Astrocyte of the hippocampus (primary cell): ENCODE data around the gene LTC4S.
"Not testable (repeated sequence)": the region's sequence is repeated elsewhere in the genome, so short reads cannot be mapped to it uniquely, and the experiment has no call there.

Experiments used
- DNase-seq: peaks from one replicate; pipeline ENCODE4 v3.0.0; 2011; ENCODE audit warnings: low read depth, low spot score

LTC4S gene

GRCh38 chr5:179825655-179826182 lies 31.9 kb downstream of the LTC4S start:
- DNase-seq = no peak

DNA sequence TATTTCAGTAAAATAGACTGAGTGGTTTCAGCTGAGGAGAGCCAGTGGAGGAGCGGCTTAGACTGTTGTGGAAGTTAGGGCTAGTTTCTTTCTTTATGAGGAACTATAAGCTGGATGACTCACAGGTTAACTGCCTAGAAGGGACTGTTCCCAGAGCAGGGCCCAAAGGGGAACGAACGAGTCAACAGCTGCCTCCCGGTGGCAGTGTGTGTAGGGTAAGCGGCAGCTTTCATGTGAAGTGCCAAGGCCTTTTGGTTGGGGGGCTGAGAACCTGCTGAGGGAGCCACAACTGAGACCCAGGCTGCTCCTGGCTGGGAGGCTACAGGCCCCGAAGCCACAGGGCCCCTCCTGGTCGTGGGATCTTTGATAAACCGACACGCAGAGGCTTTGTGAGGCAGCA lies 33.9 kb downstream of the LTC4S start:
- DNase-seq = peak; percentile 67

GRCh38 chr5:179828756-179829421 lies 35.1 kb downstream of the LTC4S start:
- DNase-seq = no peak

DNA sequence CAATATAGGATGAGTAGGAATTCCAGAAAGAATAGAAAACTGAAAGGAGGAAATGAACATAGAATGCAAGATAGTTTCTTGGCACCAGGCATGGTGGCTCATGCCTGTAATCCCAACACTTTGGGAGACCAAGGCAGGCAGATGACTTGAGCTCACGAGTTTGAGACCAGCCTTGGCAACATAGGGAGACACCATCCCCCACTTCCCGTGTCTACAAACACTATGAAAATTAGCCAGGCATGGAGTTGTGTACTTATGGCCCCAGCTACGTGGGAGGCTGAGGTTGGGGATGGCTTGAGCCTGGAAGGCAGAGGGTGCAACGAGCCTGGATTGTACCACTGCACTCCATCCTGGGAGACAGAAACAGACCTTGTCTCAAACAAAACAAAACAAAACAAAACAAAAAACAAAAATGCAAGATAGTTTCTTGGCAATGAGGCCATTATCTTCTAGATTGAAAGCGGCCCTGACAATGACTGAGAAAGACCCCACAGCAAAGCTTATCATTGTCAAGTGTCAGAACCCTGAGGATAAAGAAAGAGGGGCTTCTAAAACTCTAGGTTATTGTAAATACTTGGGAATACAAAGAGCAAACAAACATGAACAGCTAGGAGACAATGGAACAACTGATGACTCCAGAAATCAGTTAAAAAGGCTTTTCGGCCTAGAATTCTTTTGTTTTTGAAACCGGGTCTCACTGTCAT lies 36.1 kb downstream of the LTC4S start:
- DNase-seq = no peak

DNA sequence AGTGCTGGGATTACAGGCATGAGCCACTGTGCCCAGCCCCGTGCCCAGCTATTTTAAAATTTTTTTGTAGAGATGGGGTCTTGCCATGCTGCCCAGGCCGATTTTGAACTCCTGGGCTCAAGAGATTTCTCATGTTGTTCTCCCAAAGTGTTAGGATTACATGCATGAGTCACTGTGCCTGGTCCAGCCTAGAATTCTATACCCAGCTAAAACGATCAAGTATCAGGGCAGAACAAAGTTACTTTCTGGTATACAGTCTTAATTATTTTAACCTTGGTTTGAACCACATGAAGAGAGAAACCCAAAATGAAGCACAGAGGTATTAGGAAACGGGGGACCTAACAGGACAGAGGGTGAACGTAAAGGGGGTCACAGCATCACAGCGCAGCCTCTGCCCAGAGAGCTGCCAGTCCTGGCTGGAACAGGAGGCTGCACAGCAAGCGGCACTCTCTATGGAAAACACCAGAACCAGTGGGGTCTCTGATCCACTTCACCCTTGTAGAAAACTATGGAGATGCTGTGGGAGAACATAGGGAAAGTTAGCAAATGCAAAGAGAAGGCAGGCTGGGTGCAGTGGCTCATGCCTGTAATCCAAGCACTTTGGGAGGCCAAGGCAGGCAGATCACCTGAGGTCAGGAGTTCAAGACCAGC lies 37.2 kb downstream of the LTC4S start:
- DNase-seq = no peak

DNA sequence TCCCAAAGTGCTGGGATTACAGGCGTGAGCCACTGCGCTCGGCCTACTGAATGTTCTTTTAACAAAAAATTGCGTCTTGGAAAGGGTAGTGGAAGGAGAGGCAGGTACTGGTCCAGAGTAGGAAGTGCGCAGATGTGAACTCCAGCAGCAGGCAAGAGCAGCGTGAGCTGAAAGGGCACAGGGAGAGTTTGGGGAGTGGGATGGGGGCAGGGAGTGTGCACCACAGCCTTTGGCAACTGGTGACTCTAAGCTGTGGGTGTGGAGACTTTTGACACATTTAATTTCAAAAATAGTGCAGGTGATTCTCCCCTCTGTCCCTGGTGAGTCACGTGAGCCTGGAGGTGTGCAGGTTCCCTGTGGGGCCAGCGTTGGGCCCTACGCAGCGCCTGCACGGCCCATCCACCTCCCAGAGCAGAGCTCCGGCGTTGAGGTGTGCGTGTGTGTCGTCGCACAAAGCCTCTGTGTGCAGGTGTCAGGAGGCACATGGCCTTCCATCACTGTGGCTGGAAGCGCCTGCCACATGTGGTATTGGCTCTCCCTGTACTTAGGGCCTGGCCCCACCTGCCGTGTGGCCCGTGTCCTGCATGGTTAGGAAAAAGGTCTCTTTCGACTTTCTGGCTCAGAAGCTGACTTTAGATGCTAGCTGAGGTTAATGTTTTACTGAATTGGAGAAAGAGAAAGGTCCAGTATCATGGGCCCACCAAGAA lies 38.4 kb downstream of the LTC4S start:
- DNase-seq = no peak

- DNase-seq = no peak
Observed at GRCh38 chr5:179833056-179833708, 39.4 kb downstream of the LTC4S start.

DNA sequence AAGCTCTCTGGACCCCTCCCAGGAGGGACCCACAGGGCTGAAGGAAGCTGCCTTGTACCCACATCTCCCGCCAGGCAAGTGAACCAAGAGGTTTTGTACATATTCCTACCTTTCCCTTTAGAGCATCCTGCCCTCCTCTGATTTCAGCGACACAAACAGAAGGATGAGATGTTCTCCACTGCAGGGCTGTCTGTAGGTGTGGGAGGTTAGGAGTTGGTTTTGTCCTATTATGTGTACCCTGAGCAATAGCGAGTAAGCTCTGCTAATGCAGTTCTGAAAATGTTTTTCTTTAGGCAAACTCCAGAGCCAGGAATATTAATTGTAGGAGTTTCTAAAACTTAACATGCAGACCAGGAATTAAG lies 39.9 kb downstream of the LTC4S start:
- no peak for DNase-seq

- DNase-seq = no peak
Observed at GRCh38 chr5:179834120-179834519, 40.3 kb downstream of the LTC4S start.

- not testable (repeated sequence) for DNase-seq
Observed at GRCh38 chr5:179834871-179835270, 41.1 kb downstream of the LTC4S start.

GRCh38 chr5:179836225-179837019 lies 42.6 kb downstream of the LTC4S start:
- no peak for DNase-seq

- no peak for DNase-seq
Observed at GRCh38 chr5:179837076-179838011, 43.6 kb downstream of the LTC4S start.

DNA sequence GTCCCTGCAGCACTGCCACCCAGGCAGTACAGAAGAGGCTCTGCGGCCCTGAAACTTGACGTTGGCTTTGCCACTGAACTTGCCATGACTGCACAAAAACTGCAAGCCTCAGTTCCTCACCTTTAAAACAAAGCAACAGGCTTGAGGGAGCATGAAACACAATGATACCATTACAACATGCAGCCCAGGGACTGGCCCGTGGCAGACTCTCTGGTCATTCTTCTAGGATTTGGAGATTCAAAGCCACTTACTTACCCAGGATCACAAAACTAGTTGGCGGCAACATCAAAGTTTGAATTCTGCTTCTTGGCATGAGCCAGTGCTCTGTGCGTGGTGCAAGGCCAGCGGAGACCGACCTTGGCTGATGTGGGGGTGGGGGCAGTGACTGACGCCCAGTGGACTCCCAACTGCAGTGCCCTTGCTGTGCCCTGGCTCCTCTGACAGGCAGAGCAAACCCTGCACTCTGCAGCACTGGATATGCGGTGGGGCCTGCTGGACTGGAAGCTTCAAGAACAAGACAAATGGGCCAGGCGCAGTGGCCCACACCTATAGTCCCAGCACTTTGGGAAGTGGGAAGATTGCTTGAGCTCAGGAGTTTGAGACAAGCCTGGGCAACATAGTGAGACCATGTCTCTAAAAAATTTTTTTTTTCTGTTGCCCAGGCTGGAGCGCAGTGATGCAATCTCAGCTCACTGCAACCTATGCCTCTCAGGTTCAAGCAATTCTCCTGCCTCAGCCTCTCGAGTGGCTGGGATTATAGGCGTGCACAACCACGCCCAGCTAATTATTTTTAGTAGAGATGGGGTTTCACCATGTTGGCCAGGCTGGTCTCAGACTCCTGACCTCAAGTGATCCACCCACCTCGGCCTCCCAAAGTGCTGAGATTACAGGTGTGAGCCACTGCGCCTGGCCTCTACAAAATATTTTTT lies 45.8 kb downstream of the LTC4S start:
- no peak for DNase-seq

DNA sequence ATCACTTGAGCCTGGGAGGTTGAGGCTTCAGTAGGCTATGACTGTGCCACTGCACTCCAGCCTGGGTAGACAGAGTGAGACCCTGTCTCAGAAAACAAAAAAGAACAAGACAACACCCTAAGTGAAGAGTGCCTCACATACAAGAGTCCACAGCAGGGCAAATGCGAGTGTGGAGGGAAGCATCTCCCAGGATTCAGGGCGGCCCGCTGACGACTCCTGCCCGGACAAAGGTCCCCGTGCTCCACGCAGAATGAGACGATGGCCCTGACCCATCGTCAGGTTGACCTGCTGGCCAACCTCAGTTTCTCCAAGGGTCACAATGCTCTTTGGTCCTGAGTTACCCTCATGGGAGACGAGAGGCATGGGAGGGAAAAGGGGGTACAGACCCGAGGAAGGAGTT lies 46.5 kb downstream of the LTC4S start:
- no peak for DNase-seq

GRCh38 chr5:179840766-179841165 lies 47.0 kb downstream of the LTC4S start:
- DNase-seq = no peak

DNA sequence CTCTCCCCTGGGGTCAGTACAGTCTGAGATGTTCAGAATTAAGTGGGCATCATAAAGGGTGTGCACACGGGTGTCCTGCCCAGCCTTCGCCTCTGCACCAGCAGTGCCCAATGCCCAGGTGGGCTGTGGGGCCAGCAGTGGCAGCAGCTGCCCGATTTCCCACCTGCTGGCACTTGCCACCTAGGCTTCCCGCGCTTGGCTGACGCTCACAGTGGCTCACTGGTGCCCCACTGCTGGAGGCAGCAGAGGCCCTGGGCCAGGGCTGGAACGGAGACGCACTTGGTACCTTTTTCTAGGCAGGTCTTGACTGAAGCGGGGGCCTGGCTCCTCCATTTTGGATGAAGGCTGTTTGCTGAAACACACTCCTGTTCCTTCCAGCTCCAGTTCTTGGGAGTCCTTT lies 47.8 kb downstream of the LTC4S start:
- no peak for DNase-seq
